Retinal pigment epithelial cell (primary cell): ENCODE data around the gene S100A10.

Experiments
- DNase-seq: peaks from one replicate; pipeline ENCODE4 v3.0.0-alpha.2; 2010; ENCODE audit warnings: low read depth
- H3K4me3 ChIP-seq: 2 replicates; pipeline ENCODE4 v1.5.1; 2011; ENCODE audit warnings: mild to moderate bottlenecking, low read length, control low read depth, moderate library complexity
- TF ChIP-seq, protein P1 (sequence below): conservative IDR thresholded peaks from 2 replicates; pipeline ENCODE4 v1.5.1; 2011; ENCODE audit warnings: low read depth, low read length, control low read depth, inconsistent platforms

The S100A10 gene

DNA sequence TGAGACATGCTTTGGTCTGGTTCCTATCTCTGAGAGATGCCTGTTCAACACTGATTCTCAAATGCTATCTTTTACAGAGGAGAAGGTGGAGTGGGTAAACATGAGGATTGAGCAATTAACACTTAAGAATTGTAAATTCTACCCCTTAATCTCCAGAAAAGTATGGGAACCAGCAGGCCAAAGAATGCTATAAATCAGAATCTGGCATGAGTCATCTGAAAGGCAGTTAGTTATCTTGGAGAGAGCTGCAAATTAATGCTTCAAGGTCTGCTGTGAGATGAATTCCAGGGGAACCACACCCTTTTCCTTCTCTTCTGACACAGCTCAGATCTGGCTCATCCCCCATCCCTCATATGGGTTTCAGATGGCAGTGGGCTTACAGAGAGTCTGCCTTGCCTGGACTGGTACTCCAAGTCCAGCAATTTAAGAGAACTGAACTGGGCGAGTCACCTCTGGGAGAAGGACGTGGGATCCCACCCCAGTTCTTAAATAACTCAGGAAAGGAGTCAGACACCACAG lies 5.2 kb downstream of the S100A10 start:
- H3K4me3 ChIP-seq, result peak overlapping the region; percentile 9
- DNase-seq, result peak; percentile 92
- TF ChIP-seq, protein P1, sequence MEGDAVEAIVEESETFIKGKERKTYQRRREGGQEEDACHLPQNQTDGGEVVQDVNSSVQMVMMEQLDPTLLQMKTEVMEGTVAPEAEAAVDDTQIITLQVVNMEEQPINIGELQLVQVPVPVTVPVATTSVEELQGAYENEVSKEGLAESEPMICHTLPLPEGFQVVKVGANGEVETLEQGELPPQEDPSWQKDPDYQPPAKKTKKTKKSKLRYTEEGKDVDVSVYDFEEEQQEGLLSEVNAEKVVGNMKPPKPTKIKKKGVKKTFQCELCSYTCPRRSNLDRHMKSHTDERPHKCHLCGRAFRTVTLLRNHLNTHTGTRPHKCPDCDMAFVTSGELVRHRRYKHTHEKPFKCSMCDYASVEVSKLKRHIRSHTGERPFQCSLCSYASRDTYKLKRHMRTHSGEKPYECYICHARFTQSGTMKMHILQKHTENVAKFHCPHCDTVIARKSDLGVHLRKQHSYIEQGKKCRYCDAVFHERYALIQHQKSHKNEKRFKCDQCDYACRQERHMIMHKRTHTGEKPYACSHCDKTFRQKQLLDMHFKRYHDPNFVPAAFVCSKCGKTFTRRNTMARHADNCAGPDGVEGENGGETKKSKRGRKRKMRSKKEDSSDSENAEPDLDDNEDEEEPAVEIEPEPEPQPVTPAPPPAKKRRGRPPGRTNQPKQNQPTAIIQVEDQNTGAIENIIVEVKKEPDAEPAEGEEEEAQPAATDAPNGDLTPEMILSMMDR, result no peak

GRCh38 chr1:151986501-151987190 lies 7.0 kb downstream of the S100A10 start:
- no peak for DNase-seq
- TF ChIP-seq, protein P1, result no peak
- H3K4me3 ChIP-seq, result no peak overlapping the region

- DNase-seq, result no peak
- no peak overlapping the region for H3K4me3 ChIP-seq
- TF ChIP-seq, protein P1, result no peak
Measured at GRCh38 chr1:151985768-151986167, 7.9 kb downstream of the S100A10 start.

DNA sequence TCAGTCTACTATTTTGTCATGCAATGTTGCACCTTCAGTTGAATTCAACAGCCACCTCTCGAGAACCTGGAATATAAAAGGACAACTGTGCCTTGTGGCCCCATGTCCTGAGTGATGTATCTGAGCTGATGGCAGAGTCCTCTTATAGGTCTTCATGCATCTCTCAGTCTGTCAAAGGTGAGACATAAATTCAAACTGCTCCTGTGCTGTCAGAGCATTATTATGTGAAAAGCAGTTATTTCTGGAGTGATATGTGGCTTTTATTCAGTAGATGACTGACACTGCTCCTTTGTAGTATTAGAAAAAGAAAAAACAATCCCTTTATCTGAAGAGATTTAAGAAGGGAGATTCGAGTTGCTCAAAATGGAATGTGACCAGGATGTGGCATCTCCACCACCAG lies 8.4 kb downstream of the S100A10 start:
- TF ChIP-seq, protein P1, result no peak
- DNase-seq, result no peak
- no peak overlapping the region for H3K4me3 ChIP-seq

DNA sequence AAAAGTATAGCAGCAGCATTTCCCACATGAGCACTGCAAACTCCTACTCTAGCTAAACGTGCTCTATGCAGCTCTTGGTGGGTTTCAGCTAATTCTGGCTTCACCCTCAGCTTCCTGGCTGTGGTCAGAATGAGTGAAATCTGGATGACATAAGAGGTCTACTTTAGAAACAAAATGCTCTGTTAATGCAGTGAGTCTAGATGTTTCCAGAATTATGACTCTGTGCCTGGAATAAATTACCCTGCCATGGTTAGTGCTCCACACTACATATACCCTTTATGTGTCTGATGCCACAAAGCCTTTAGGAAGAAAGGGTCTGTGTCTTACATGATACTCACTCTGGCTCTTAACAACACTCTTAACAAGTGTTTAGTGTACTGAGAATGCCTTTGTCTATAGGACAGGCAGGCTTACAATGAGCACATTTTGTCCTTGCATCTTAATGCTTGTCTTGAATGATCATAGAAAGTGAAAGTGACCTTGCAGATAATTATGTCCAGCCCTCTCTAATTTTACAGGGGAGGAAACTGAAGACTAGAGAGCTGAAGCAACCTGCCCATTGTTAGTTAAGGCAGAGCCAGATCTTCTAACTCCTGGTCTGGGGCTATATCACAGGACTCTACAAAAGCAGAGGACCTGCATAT lies 9.2 kb downstream of the S100A10 start:
- no peak overlapping the region for H3K4me3 ChIP-seq
- TF ChIP-seq, protein P1, result no peak
- DNase-seq, result no peak

DNA sequence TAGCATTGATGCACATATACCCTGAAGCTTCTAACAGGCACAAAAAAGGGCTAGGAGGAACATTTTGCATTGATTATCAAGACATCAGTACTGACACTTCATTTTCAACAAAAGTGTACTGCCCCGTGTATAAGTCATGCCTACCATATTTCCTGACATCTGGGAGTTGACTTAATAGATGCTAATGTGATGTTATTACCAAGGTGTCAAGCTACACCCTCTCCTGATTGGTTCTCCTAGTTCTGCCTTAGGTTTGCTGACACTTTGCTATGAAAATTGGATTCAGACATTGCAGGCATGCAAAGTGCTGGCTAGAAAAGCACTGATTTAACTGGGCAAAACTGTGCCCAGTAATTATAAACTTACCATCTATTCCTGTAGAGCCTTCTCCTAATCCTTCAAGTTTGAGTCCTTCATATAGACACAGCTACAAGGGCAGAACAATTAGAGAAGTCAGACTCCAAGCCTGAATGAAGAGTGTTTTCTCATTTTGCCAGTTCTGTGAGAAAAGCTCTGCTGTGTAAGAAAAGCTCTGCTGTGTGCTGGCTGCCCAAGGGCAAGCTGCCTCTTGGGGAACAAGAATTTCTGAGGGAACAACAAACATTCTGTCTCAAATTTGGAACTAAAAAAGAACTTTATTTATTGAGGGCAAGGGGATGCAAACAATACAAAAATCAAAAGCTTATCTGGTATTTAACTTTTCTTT lies 11.2 kb downstream of the S100A10 start:
- DNase-seq, result no peak
- TF ChIP-seq, protein P1, result no peak
- H3K4me3 ChIP-seq, result no peak overlapping the region
